Smooth muscle cell (in vitro differentiated cells): ENCODE measurements around the gene DHX16. TPM values are rescaled to one million over a fixed set of nuclear protein-coding genes. Genes with fewer than 3 reads are reported as not detected.

Source experiments
- DNase-seq: peaks from one replicate; lab custom pipeline; 2025; ENCODE audit not compliant: unreplicated experiment; lab: John Stamatoyannopoulos, UW
- H2AFZ ChIP-seq: fragments of 200-600 bp; sonication (generic); 2 replicates; pipeline ENCODE4 v1.6.0; 2016; ENCODE audit warnings: antibody characterized with exemption, low read depth, mild to moderate bottlenecking
- H3F3A ChIP-seq: fragments of 200-600 bp; sonication (generic); 2 replicates; pipeline ENCODE4 v1.6.0; 2017; ENCODE audit warnings: antibody characterized with exemption, low read depth
- H3K27ac ChIP-seq: fragments of 200-600 bp; sonication (generic); 2 replicates; pipeline ENCODE4 v1.5.1; 2016; ENCODE audit warnings: low read depth, mild to moderate bottlenecking
- H3K27me3 ChIP-seq: fragments of 200-600 bp; sonication (generic); 2 replicates; pipeline ENCODE4 v1.6.1; 2016; ENCODE audit warnings: low read depth, mild to moderate bottlenecking
- H3K36me3 ChIP-seq: fragments of 200-600 bp; sonication (generic); 2 replicates; pipeline ENCODE4 v1.5.1; 2016; ENCODE audit warnings: low read depth
- H3K4me1 ChIP-seq: fragments of 200-600 bp; sonication (generic); 2 replicates; pipeline ENCODE4 v1.5.1; 2016; ENCODE audit warnings: low read depth
- H3K4me2 ChIP-seq: fragments of 200-600 bp; sonication (generic); 2 replicates; pipeline ENCODE4 v1.6.0; 2016; ENCODE audit warnings: mild to moderate bottlenecking
- H3K4me3 ChIP-seq: fragments of 200-600 bp; sonication (generic); 2 replicates; pipeline ENCODE4 v1.5.1; 2016; ENCODE audit warnings: mild to moderate bottlenecking
- H3K79me2 ChIP-seq: fragments of 200-600 bp; sonication (generic); 2 replicates; pipeline ENCODE4 v1.6.0; 2016; ENCODE audit warnings: low read depth, mild to moderate bottlenecking
- H3K9ac ChIP-seq: fragments of 200-600 bp; sonication (generic); 2 replicates; pipeline ENCODE4 v1.6.0; 2016; ENCODE audit warnings: low read depth
- H3K9me3 ChIP-seq: fragments of 200-600 bp; sonication (generic); replicated peaks from 2 replicates; pipeline ENCODE4 v1.5.1; 2016; ENCODE audit warnings: low read depth
- H4K20me1 ChIP-seq: fragments of 200-600 bp; sonication (generic); 2 replicates; pipeline ENCODE4 v1.6.0; 2016; ENCODE audit warnings: low read depth
- CTCF ChIP-seq: fragments of 200-600 bp; sonication (generic); IDR thresholded peaks from 2 replicates; pipeline ENCODE4 v1.5.1; 2017; ENCODE audit warnings: borderline replicate concordance, mild to moderate bottlenecking, antibody characterized with exemption; ENCODE audit not compliant: insufficient read depth, poor library complexity, severe bottlenecking
- WGBS: methylation state at CpG from one replicate; pipeline ENCODE4 v1.1.7; 2016; ENCODE audit warnings: low lambda C conversion rate; 5-methylcytosine and 5-hydroxymethylcytosine counted together
- polyA plus RNA-seq: library from polyadenylated mRNA; unstranded; fragments of >200 nt; fragmentation: Nextera tagmentation; extraction: Ambion mirVana; gene quantifications from 2 replicates; pipeline ENCODE4 v1.2.1, GENCODE V29; 2016
- total RNA-seq: library from RNA; depleted of rRNA; stranded (reverse); fragments of >200 nt; gene quantifications from 2 replicates; pipeline ENCODE4 v1.2.3, GENCODE V29; 2014

Gene DHX16
- total and polyA plus RNA-seq, 2 experiments from 2014 or later, result 12.4 to 23.5 TPM

GRCh38 chr6:30625511-30625910 lies 47.3 kb downstream of the DHX16 start:
- H3K9ac ChIP-seq, result no peak overlapping the region
- peak overlapping the region; percentile 72 for H3K27ac ChIP-seq
- 98% methylated on average over 8 of the region's 8 CpGs for WGBS
- H2AFZ ChIP-seq, result no peak overlapping the region
- H3F3A ChIP-seq, result peaks cover 7% of the 10 kb centered on the region
- no peaks in the 10 kb centered on the region for H3K27me3 ChIP-seq
- H3K79me2 ChIP-seq, result peaks cover 21% of the 10 kb centered on the region
- H3K36me3 ChIP-seq, result no peaks in the 10 kb centered on the region
- no peak overlapping the region for H3K4me3 ChIP-seq
- peaks cover 6% of the 10 kb centered on the region for H3K4me1 ChIP-seq
- TF ChIP-seq CTCF, result no peak
- H4K20me1 ChIP-seq, result no peaks in the 10 kb centered on the region
- H3K9me3 ChIP-seq, result no peaks in the 10 kb centered on the region
- H3K4me2 ChIP-seq, result no peak overlapping the region
- no peak for DNase-seq

- DNase-seq, result no peak
- Histone ChIP-seq H3K27me3 (no peaks in the 10 kb centered on the region), H3K79me2 (peaks cover 29% of the 10 kb centered on the region), H3F3A (peaks cover 17% of the 10 kb centered on the region), H2AFZ (no peak overlapping the region), H3K4me2 (no peak overlapping the region), H3K27ac (no peak overlapping the region), H3K9me3 (no peaks in the 10 kb centered on the region), H3K36me3 (no peaks in the 10 kb centered on the region), H3K9ac (no peak overlapping the region), H4K20me1 (peaks cover 2% of the 10 kb centered on the region), H3K4me1 (peaks cover 6% of the 10 kb centered on the region), H3K4me3 (no peak overlapping the region)
- no peak for TF ChIP-seq CTCF
- WGBS, result 97% methylated on average over 11 of the region's 11 CpGs
Measured at GRCh38 chr6:30619561-30619960, 53.2 kb downstream of the DHX16 start.

GRCh38 chr6:30618270-30618797 lies 54.5 kb downstream of the DHX16 start:
- DNase-seq, result no peak
- peaks cover 18% of the 10 kb centered on the region for H3K4me1 ChIP-seq
- peak overlapping the region; percentile 96 for H3K9ac ChIP-seq
- peak overlapping the region; percentile 98 for H3K27ac ChIP-seq
- no peak for TF ChIP-seq CTCF
- no peaks in the 10 kb centered on the region for H3K9me3 ChIP-seq
- H3K79me2 ChIP-seq, result peaks cover 29% of the 10 kb centered on the region
- peak overlapping the region; percentile 72 for H3K4me3 ChIP-seq
- no peaks in the 10 kb centered on the region for H3K27me3 ChIP-seq
- 20% methylated on average over 8 of the region's 8 CpGs for WGBS
- H3K4me2 ChIP-seq, result peak overlapping the region; percentile 92
- H3K36me3 ChIP-seq, result no peaks in the 10 kb centered on the region
- peak overlapping the region; percentile 85 for H2AFZ ChIP-seq
- H3F3A ChIP-seq, result peaks cover 24% of the 10 kb centered on the region
- H4K20me1 ChIP-seq, result peaks cover 15% of the 10 kb centered on the region
